Vagina (tissue), 2 donors: ENCODE data around the gene ABCG1.

ENCODE experiments used
- POLR2A ChIP-seq, 2 donors: fragments of 450-650 bp; IDR thresholded peaks; one replicate each; pipeline ENCODE4 v1.6.1; 2017; ENCODE audit warnings: antibody characterized with exemption in 2 of 2, mild to moderate bottlenecking in 2 of 2, moderate library complexity in 2 of 2
- TF ChIP-seq, protein P1 (sequence below), 3 experiments: fragments of 450-650 bp in 2 of 3; fragments of 200-600 bp in 1 of 3; sonication (generic) in 1 of 3; IDR thresholded peaks; one replicate each; pipeline ENCODE4 v1.5.1; 2017 to 2019; ENCODE audit warnings: antibody characterized with exemption in 3 of 3, mild to moderate bottlenecking in 2 of 3, moderate library complexity in 2 of 3

DNA sequence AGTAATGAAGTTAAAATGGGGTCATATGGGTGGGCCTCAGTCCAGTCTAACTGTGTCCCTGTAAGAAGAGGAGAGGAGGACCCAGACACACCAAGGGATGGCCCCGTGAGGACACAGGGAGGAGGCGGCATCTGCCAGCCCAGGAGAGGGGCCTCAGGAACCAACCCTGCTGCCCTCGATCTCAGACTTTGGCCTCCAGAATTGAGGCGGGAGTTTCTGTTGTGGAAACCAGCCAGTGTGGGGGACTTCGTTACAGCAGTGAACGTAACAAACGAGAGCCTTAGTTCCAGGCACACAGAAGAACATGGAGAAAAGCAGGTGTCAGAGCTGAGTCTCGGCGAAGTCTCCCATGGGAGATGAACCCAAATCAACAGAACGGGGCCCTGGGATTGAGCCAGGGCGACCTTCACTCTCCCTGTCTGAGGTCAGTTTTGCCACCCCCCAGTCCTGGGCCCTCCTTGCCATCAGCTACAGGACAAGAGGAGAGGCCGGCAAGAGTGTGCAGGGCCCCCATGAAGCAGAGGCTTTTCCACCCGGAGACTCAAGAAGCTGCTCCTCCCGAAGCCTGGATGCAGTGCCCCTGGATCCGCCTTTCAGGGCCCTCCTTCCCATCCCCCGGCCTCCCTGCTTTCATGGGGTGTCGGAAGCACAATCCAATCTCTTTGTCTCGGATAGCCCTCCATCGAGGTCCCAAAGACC is 59.7 kb downstream of the ABCG1 start:
- TF ChIP-seq, protein P1, sequence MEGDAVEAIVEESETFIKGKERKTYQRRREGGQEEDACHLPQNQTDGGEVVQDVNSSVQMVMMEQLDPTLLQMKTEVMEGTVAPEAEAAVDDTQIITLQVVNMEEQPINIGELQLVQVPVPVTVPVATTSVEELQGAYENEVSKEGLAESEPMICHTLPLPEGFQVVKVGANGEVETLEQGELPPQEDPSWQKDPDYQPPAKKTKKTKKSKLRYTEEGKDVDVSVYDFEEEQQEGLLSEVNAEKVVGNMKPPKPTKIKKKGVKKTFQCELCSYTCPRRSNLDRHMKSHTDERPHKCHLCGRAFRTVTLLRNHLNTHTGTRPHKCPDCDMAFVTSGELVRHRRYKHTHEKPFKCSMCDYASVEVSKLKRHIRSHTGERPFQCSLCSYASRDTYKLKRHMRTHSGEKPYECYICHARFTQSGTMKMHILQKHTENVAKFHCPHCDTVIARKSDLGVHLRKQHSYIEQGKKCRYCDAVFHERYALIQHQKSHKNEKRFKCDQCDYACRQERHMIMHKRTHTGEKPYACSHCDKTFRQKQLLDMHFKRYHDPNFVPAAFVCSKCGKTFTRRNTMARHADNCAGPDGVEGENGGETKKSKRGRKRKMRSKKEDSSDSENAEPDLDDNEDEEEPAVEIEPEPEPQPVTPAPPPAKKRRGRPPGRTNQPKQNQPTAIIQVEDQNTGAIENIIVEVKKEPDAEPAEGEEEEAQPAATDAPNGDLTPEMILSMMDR (IDR thresholded peaks at IDR 0.05): no peak
- TF ChIP-seq POLR2A (IDR thresholded peaks at IDR 0.05): no peak
